Breast epithelium (tissue), 4 donors: Measurements from ENCODE around the gene ARHGAP10. TPM values are rescaled to one million over a fixed set of nuclear protein-coding genes. Genes with fewer than 3 reads are reported as not detected.

ENCODE experiments used
- DNase-seq, 2 donors: peaks; one replicate each; pipeline ENCODE4 v3.0.0-alpha.2; 2019; ENCODE audit warnings: low spot score in 2 of 2
- H3K27ac ChIP-seq, 2 donors: fragments of 200-600 bp; sonication (generic) in 1 of 2; one replicate each; pipeline ENCODE4 v1.5.1; 2016 to 2019; ENCODE audit warnings: mild to moderate bottlenecking in 1 of 2
- H3K27me3 ChIP-seq, 2 donors: fragments of 200-600 bp; sonication (generic) in 1 of 2; one replicate each; pipeline versions ENCODE4 v1.5.1 to v1.6.0; 2017 to 2019; ENCODE audit warnings: control low read depth in 1 of 2, mild to moderate bottlenecking in 1 of 2
- H3K36me3 ChIP-seq: fragments of 200-600 bp; one replicate; pipeline ENCODE4 v1.5.1; 2019
- H3K4me1 ChIP-seq, 2 donors: fragments of 200-600 bp; sonication (generic); one replicate each; pipeline ENCODE4 v1.5.1; 2016 to 2019; ENCODE audit warnings: control low read depth in 1 of 2
- H3K4me3 ChIP-seq, 3 donors: fragments of 200-600 bp; sonication (generic); 1 replicate in 2 of 3; 2 replicates in 1 of 3; pipeline ENCODE4 v1.5.1; 2016 to 2019; ENCODE audit warnings: mild to moderate bottlenecking in 3 of 3, moderate library complexity in 2 of 3
- H3K9me3 ChIP-seq, 2 donors: fragments of 200-600 bp; sonication (generic) in 1 of 2; one replicate each; pipeline ENCODE4 v1.5.1; 2016 to 2019; ENCODE audit warnings: control low read depth in 1 of 2
- CTCF ChIP-seq, 3 donors: fragments of 450-650 bp; IDR thresholded peaks; one replicate each; pipeline ENCODE4 v1.5.1; 2016 to 2017; ENCODE audit warnings: antibody characterized with exemption in 3 of 3, mild to moderate bottlenecking in 3 of 3, moderate library complexity in 3 of 3
- POLR2A ChIP-seq: fragments of 450-650 bp; IDR thresholded peaks from one replicate; pipeline ENCODE4 v1.6.1; 2016; ENCODE audit warnings: antibody characterized with exemption, mild to moderate bottlenecking, moderate library complexity
- POLR2AphosphoS5 ChIP-seq, 3 donors: sonication (generic); formaldehyde crosslinking; IDR thresholded peaks; one replicate each; pipeline ENCODE4 v1.6.1; 2017; ENCODE audit warnings: antibody characterized with exemption in 3 of 3
- intact Hi-C: fragments of 100-400 bp; cut with DNase I; formaldehyde crosslinking; loops from one replicate; pipeline ENCODE4 v1.15.1; 2023; ENCODE audit warnings: low total_unique reads
- total RNA-seq, 3 donors: library from RNA; depleted of rRNA; stranded (reverse); fragments of >200 nt; gene quantifications; one replicate each; pipeline ENCODE4 v1.1.0, GENCODE V29; 2016

ARHGAP10 gene
- total RNA-seq, 3 donors from 2014 or later, result 49.5 to 138 (median 62.6) TPM

- Histone ChIP-seq H3K4me3 (no peak overlapping the region), H3K27me3 (no peaks in the 10 kb centered on the region), H3K4me1 (no peaks in the 10 kb centered on the region), H3K27ac (no peak overlapping the region), H3K36me3 (no peaks in the 10 kb centered on the region), H3K9me3 (no peaks in the 10 kb centered on the region)
- intact Hi-C loops, result no loop called here
- no peak for DNase-seq
- TF ChIP-seq CTCF (IDR thresholded peaks at IDR 0.05), result no peak
- no peak for TF ChIP-seq POLR2AphosphoS5 (IDR thresholded peaks at IDR 0.05)
- no peak for TF ChIP-seq POLR2A
These were observed 332.6 kb downstream of the ARHGAP10 start for GRCh38 chr4:148064451-148064850.

DNA sequence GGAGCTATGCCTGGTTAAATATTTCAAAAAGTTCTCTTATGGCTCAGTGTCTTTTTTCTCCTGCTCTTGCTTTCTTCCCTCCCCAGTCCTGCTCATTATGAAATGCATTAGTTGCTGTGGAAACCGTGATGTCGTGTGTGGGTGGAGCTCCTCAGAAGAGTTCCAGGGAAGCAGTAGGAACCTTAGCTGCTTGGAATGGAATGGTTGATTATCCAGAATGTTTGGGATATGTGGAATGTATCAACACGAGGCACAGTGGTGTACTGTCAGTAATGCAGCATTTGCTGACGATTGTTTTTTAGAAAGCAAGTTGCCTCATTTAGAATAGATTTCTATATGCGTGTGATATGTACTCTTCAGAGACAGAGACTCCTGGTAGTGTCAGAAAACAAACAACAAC, 333.2 kb downstream of the ARHGAP10 start:
- Histone ChIP-seq H3K4me3 (no peak overlapping the region), H3K27me3 (no peaks in the 10 kb centered on the region), H3K27ac (no peak overlapping the region), H3K36me3 (no peaks in the 10 kb centered on the region), H3K9me3 (no peaks in the 10 kb centered on the region), H3K4me1 (no peaks in the 10 kb centered on the region)
- no peak for TF ChIP-seq POLR2A
- no peak for TF ChIP-seq CTCF (IDR thresholded peaks at IDR 0.05)
- no peak for TF ChIP-seq POLR2AphosphoS5 (IDR thresholded peaks at IDR 0.05)
- intact Hi-C loops, result no loop called here
- no peak for DNase-seq

GRCh38 chr4:148067301-148067916, 335.5 kb downstream of the ARHGAP10 start:
- Histone ChIP-seq H3K36me3 (no peaks in the 10 kb centered on the region), H3K9me3 (no peaks in the 10 kb centered on the region), H3K27me3 (no peaks in the 10 kb centered on the region), H3K4me3 (no peak overlapping the region), H3K27ac (no peak overlapping the region), H3K4me1 (no peaks in the 10 kb centered on the region)
- TF ChIP-seq POLR2AphosphoS5 (IDR thresholded peaks at IDR 0.05) (no peak), POLR2A (no peak), CTCF (IDR thresholded peaks at IDR 0.05) (no peak)
- DNase-seq, result no peak
- intact Hi-C loops, result no loop called here

- Histone ChIP-seq H3K4me3 (no peak overlapping the region), H3K9me3 (no peaks in the 10 kb centered on the region), H3K36me3 (no peaks in the 10 kb centered on the region), H3K4me1 (no peaks in the 10 kb centered on the region), H3K27ac (no peak overlapping the region), H3K27me3 (no peaks in the 10 kb centered on the region)
- TF ChIP-seq POLR2AphosphoS5 (IDR thresholded peaks at IDR 0.05) (no peak), CTCF (IDR thresholded peaks at IDR 0.05) (no peak), POLR2A (no peak)
- no peak for DNase-seq
- intact Hi-C loops, result no loop called here
These were observed 336.4 kb downstream of the ARHGAP10 start for GRCh38 chr4:148068065-148068911.
